ENCODE results near the gene CACNG5. TPM values are rescaled to one million over a fixed set of nuclear protein-coding genes. Genes with fewer than 3 reads are reported as not detected.

CACNG5 gene
- total RNA-seq, 2 experiments from 2014 or later: not detected

GRCh38 chr17:66829386-66829864 is 5.5 kb upstream of the CACNG5 start:
- POLR2A ChIA-PET: no interaction called here
- CTCF ChIA-PET: no interaction called here
- H3K4me1 Mint-ChIP-seq (ENCODE audit: low read depth): no peaks in the 10 kb centered on the region
- Histone ChIP-seq H3K4me3 (ENCODE audit: low read length) (no peak overlapping the region), H3K4me1 (ENCODE audit: insufficient read depth, low read length) (no peaks in the 10 kb centered on the region), H3K36me3 (ENCODE audit: insufficient read depth, low read length) (no peaks in the 10 kb centered on the region), H3K27me3 (ENCODE audit: control insufficient read depth in 1 of 2, insufficient read depth in 2 of 2, low read length in 2 of 2) (peaks cover 29 to 50% of the 10 kb centered on the region in 2 experiments), H3K9me3 (ENCODE audit: control insufficient read depth in 1 of 2, insufficient read depth in 1 of 2, low read length in 2 of 2) (peaks cover 0 to 12% of the 10 kb centered on the region in 2 experiments), H3K27ac (ENCODE audit: low read depth in 1 of 2, low read length in 2 of 2) (no peak overlapping the region)
- DNase-seq (peak in 4 of 14 experiments; percentile 11 to 33 (median 19)), ATAC-seq (ENCODE audit: poor library complexity) (peak; percentile 32)
- no peaks in the 10 kb centered on the region for H3K9me3 Mint-ChIP-seq
- H3K4me3 Mint-ChIP-seq: no peak overlapping the region
- H3K36me3 Mint-ChIP-seq (ENCODE audit: low read depth): no peaks in the 10 kb centered on the region
- no peak overlapping the region for H3K27ac Mint-ChIP-seq
- intact Hi-C loops (cut with DNase I, micrococcal nuclease): no loop called here
- H3K27me3 Mint-ChIP-seq: peaks cover 80% of the 10 kb centered on the region
- TF ChIP-seq CTCF (IDR thresholded peaks at IDR 0.05): no peak

GRCh38 chr17:66829883-66830282 is 5.0 kb upstream of the CACNG5 start:
- no peak for TF ChIP-seq CTCF (IDR thresholded peaks at IDR 0.05)
- no peak overlapping the region for H3K27ac Mint-ChIP-seq
- intact Hi-C loops (cut with DNase I, micrococcal nuclease): no loop called here
- no peaks in the 10 kb centered on the region for H3K4me1 ChIP-seq (ENCODE audit: insufficient read depth, low read length)
- peaks cover 32 to 52% of the 10 kb centered on the region in 2 experiments for H3K27me3 ChIP-seq (ENCODE audit: control insufficient read depth in 1 of 2, insufficient read depth in 2 of 2, low read length in 2 of 2)
- CTCF ChIA-PET: no interaction called here
- no peak for ATAC-seq (ENCODE audit: poor library complexity)
- no peaks in the 10 kb centered on the region for H3K36me3 Mint-ChIP-seq (ENCODE audit: low read depth)
- DNase-seq: no peak
- no peak overlapping the region for H3K27ac ChIP-seq (ENCODE audit: low read depth in 1 of 2, low read length in 2 of 2)
- no peaks in the 10 kb centered on the region for H3K36me3 ChIP-seq (ENCODE audit: insufficient read depth, low read length)
- no peak overlapping the region for H3K4me3 ChIP-seq (ENCODE audit: low read length)
- H3K4me3 Mint-ChIP-seq: no peak overlapping the region
- POLR2A ChIA-PET: no interaction called here
- H3K4me1 Mint-ChIP-seq (ENCODE audit: low read depth): no peaks in the 10 kb centered on the region
- H3K9me3 Mint-ChIP-seq: no peaks in the 10 kb centered on the region
- peaks cover 79% of the 10 kb centered on the region for H3K27me3 Mint-ChIP-seq
- H3K9me3 ChIP-seq (ENCODE audit: control insufficient read depth in 1 of 2, insufficient read depth in 1 of 2, low read length in 2 of 2): peaks cover 0 to 12% of the 10 kb centered on the region in 2 experiments

- H3K4me3 Mint-ChIP-seq: no peak overlapping the region
- DNase-seq (no peak), ATAC-seq (ENCODE audit: poor library complexity) (no peak)
- H3K36me3 Mint-ChIP-seq (ENCODE audit: low read depth): no peaks in the 10 kb centered on the region
- TF ChIP-seq CTCF (IDR thresholded peaks at IDR 0.05): no peak
- POLR2A ChIA-PET: no interaction called here
- intact Hi-C loops (cut with DNase I, micrococcal nuclease): no loop called here
- Histone ChIP-seq H3K4me1 (ENCODE audit: insufficient read depth, low read length) (no peaks in the 10 kb centered on the region), H3K36me3 (ENCODE audit: insufficient read depth, low read length) (no peaks in the 10 kb centered on the region), H3K9me3 (ENCODE audit: control insufficient read depth in 1 of 2, insufficient read depth in 1 of 2, low read length in 2 of 2) (peaks cover 0 to 12% of the 10 kb centered on the region in 2 experiments), H3K4me3 (ENCODE audit: low read length) (no peak overlapping the region), H3K27ac (ENCODE audit: low read depth in 1 of 2, low read length in 2 of 2) (no peak overlapping the region), H3K27me3 (ENCODE audit: control insufficient read depth in 1 of 2, insufficient read depth in 2 of 2, low read length in 2 of 2) (peaks cover 35 to 53% of the 10 kb centered on the region in 2 experiments)
- peaks cover 80% of the 10 kb centered on the region for H3K27me3 Mint-ChIP-seq
- CTCF ChIA-PET: no interaction called here
- no peaks in the 10 kb centered on the region for H3K4me1 Mint-ChIP-seq (ENCODE audit: low read depth)
- H3K27ac Mint-ChIP-seq: no peak overlapping the region
- no peaks in the 10 kb centered on the region for H3K9me3 Mint-ChIP-seq
Measured at GRCh38 chr17:66830451-66830850, 4.5 kb upstream of the CACNG5 start.

Measured in CD4-positive, alpha-beta T cell (primary cell).